Measurements from ENCODE around the gene UBAP1. TPM values are rescaled to one million over a fixed set of nuclear protein-coding genes. Genes with fewer than 3 reads are reported as not detected.
"Not testable (repeated sequence)": the region's sequence is repeated elsewhere in the genome, so short reads cannot be mapped to it uniquely, and the experiment has no call there.

UBAP1 gene
- total RNA-seq, 2 experiments from 2014 or later, result 31.6 to 38.8 TPM

- H3K9me3 Mint-ChIP-seq; H3K36me3 Mint-ChIP-seq (ENCODE audit: low read depth); H3K4me1 Mint-ChIP-seq; H3K27ac Mint-ChIP-seq; H3K27me3 Mint-ChIP-seq; H3K4me3 Mint-ChIP-seq; DNase-seq; POLR2A ChIA-PET: not testable (repeated sequence)
- CTCF ChIA-PET, result interaction anchor here (0.7 kb wide), 1 partner anchor 103 kb away, joined by 4 read pairs; no protein-coding TSS in a partner anchor
Observed at GRCh38 chr9:34217015-34217414, 38.2 kb downstream of the UBAP1 start.

DNA sequence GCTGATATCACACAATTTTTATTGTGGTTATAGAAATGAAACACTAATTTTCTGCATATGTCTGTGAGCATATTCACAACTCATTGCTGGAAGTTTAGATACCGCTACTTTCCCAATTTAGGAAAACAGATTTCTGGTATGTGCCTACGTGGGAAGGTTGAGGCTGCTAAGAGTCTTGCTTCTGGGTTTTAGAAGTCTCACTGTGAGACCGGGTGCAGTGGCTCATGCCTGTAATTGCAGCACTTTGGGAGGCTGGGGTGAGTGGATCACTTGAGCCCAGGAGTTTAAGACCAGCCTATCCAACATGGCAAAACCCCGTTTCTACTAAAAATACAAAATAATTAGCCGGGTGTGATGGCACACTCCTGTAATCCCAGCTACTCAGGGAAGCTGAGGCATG, 39.6 kb downstream of the UBAP1 start:
- peaks cover 4% of the 10 kb centered on the region for H3K36me3 Mint-ChIP-seq (ENCODE audit: low read depth)
- DNase-seq, result no peak
- CTCF ChIA-PET, result interaction anchor here (0.6 kb wide), 1 partner anchor 80 kb away, joined by 4 read pairs; no protein-coding TSS in a partner anchor
- POLR2A ChIA-PET, result no interaction called here
- no peak overlapping the region for H3K27ac Mint-ChIP-seq
- peaks cover 3% of the 10 kb centered on the region for H3K4me1 Mint-ChIP-seq
- H3K4me3 Mint-ChIP-seq, result no peak overlapping the region
- no peaks in the 10 kb centered on the region for H3K27me3 Mint-ChIP-seq
- no peaks in the 10 kb centered on the region for H3K9me3 Mint-ChIP-seq

- H3K36me3 Mint-ChIP-seq (ENCODE audit: low read depth), result peaks cover 6% of the 10 kb centered on the region
- no peak overlapping the region for H3K27ac Mint-ChIP-seq
- H3K27me3 Mint-ChIP-seq, result no peaks in the 10 kb centered on the region
- no peaks in the 10 kb centered on the region for H3K9me3 Mint-ChIP-seq
- peaks cover 3% of the 10 kb centered on the region for H3K4me1 Mint-ChIP-seq
- H3K4me3 Mint-ChIP-seq, result no peak overlapping the region
- DNase-seq, result no peak
- CTCF ChIA-PET, result no interaction called here
- POLR2A ChIA-PET, result no interaction called here
Observed at GRCh38 chr9:34219421-34219820, 40.6 kb downstream of the UBAP1 start.

- H3K4me3 Mint-ChIP-seq, result no peak overlapping the region
- H3K9me3 Mint-ChIP-seq, result no peaks in the 10 kb centered on the region
- H3K27ac Mint-ChIP-seq, result no peak overlapping the region
- CTCF ChIA-PET, result no interaction called here
- no peaks in the 10 kb centered on the region for H3K27me3 Mint-ChIP-seq
- H3K36me3 Mint-ChIP-seq (ENCODE audit: low read depth), result peaks cover 6% of the 10 kb centered on the region
- POLR2A ChIA-PET, result no interaction called here
- peaks cover 3% of the 10 kb centered on the region for H3K4me1 Mint-ChIP-seq
- no peak for DNase-seq
Observed at GRCh38 chr9:34220218-34220617, 41.4 kb downstream of the UBAP1 start.

DNA sequence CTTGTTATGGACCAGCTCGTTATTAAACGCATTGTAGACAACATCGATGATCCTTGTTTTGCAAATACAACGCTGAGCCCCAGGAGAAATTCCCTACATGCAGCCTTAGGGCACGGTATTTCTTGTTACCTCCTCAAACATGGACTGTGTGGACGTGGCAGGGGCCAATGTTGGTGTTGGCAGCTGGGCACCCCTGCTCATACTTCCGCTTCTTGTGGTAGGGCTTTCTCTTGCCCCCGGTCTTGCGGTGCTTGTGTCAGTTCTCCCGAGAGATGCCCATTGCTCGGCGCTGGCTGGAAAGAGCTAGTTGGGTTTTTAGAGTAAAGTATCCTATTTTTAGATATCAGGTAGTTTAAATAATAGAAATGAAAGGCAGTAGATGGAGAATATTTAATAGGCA, 45.5 kb downstream of the UBAP1 start:
- ChIA-PET CTCF (no interaction called here), POLR2A (no interaction called here)
- Mint-ChIP-seq H3K4me3 (no peak overlapping the region), H3K9me3 (no peaks in the 10 kb centered on the region), H3K27me3 (no peaks in the 10 kb centered on the region), H3K36me3 (ENCODE audit: low read depth) (peaks cover 8% of the 10 kb centered on the region), H3K4me1 (peaks cover 1% of the 10 kb centered on the region), H3K27ac (no peak overlapping the region)
- no peak for DNase-seq

DNA sequence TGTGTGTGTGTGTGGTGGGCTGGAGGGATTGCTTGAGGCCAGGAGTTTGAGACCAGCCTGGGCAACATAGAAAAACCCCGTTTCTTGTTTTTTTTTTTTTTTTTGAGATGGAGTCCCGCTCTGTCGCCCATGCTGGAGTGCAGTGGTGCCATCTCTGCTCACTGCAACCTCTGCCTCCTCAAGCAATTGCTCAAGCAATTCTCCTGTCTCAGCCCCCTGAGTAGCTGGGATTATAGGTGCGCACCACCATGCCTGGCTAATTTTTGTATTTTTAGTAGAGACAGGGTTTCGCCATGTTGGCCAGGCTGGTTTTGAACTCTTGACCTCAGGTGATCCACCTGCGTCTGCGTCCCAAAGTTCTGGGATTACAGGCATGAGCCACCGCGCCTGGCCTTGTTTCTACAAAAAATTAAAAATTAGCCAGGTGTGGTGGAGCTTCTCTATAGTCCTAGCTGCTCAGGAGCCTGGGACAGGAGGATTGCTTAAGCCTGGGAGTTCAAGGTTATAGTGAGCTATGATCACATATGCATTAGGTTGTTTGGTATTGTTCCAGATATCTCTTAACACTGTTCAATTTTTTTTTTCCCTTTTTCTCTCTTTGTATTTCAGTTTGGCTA, 47.4 kb downstream of the UBAP1 start:
- DNase-seq; H3K27ac Mint-ChIP-seq; H3K36me3 Mint-ChIP-seq (ENCODE audit: low read depth); POLR2A ChIA-PET; H3K27me3 Mint-ChIP-seq; H3K4me1 Mint-ChIP-seq; H3K4me3 Mint-ChIP-seq; H3K9me3 Mint-ChIP-seq: not testable (repeated sequence)
- CTCF ChIA-PET, result interaction anchor here (0.7 kb wide), 1 partner anchor 44 kb away, joined by 3 read pairs; no protein-coding TSS in a partner anchor

- DNase-seq, result no peak
- no peaks in the 10 kb centered on the region for H3K27me3 Mint-ChIP-seq
- CTCF ChIA-PET, result interaction anchor here (0.6 to 0.9 kb wide), 2 partner anchors 12 to 159 kb away, joined by 3 read pairs; no protein-coding TSS in a partner anchor
- H3K4me3 Mint-ChIP-seq, result no peak overlapping the region
- H3K4me1 Mint-ChIP-seq, result no peaks in the 10 kb centered on the region
- POLR2A ChIA-PET, result no interaction called here
- peaks cover 6% of the 10 kb centered on the region for H3K36me3 Mint-ChIP-seq (ENCODE audit: low read depth)
- H3K27ac Mint-ChIP-seq, result no peak overlapping the region
- no peaks in the 10 kb centered on the region for H3K9me3 Mint-ChIP-seq
Observed at GRCh38 chr9:34227445-34227844, 48.6 kb downstream of the UBAP1 start.

DNA sequence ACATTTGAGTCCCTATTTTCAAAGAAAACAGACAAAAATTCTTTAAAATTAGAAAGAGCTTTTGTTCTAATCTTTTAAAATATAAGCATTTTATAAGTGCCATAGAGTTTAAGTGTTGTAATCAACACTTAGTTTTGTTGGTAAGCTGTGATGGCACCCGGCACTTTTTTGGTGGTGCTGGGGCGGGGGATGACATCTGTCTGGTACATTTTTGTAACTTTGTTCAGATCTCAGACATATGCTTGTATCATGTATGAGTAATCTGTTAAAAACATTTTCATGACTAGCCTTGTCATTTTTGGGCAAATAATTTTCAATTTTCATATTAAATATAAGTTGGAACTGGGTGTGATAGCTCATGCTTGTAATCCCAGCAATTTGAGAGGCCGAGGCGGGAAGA, 51.7 kb downstream of the UBAP1 start:
- Mint-ChIP-seq H3K9me3 (no peaks in the 10 kb centered on the region), H3K4me1 (no peaks in the 10 kb centered on the region), H3K27ac (no peak overlapping the region), H3K36me3 (ENCODE audit: low read depth) (peaks cover 5% of the 10 kb centered on the region), H3K27me3 (no peaks in the 10 kb centered on the region), H3K4me3 (no peak overlapping the region)
- ChIA-PET POLR2A (no interaction called here), CTCF (interaction anchor here (1.0 to 2.3 kb wide), 2 partner anchors 9 to 148 kb away, joined by 3 to 6 read pairs; no protein-coding TSS in a partner anchor)
- no peak for DNase-seq

GRCh38 chr9:34232201-34232600, 53.4 kb downstream of the UBAP1 start:
- Mint-ChIP-seq H3K27ac (no peak overlapping the region), H3K4me3 (no peak overlapping the region), H3K4me1 (no peaks in the 10 kb centered on the region), H3K36me3 (ENCODE audit: low read depth) (peaks cover 12% of the 10 kb centered on the region), H3K27me3 (no peaks in the 10 kb centered on the region), H3K9me3 (no peaks in the 10 kb centered on the region)
- ChIA-PET POLR2A (no interaction called here), CTCF (interaction anchor here (0.6 to 1.1 kb wide), 2 partner anchors 93 to 183 kb away, joined by 3 to 4 read pairs; no protein-coding TSS in a partner anchor)
- no peak for DNase-seq

- H3K27me3 Mint-ChIP-seq, result no peaks in the 10 kb centered on the region
- no peak overlapping the region for H3K4me3 Mint-ChIP-seq
- H3K4me1 Mint-ChIP-seq, result no peaks in the 10 kb centered on the region
- POLR2A ChIA-PET, result no interaction called here
- H3K36me3 Mint-ChIP-seq (ENCODE audit: low read depth), result peaks cover 24% of the 10 kb centered on the region
- no peak for DNase-seq
- H3K9me3 Mint-ChIP-seq, result no peaks in the 10 kb centered on the region
- no peak overlapping the region for H3K27ac Mint-ChIP-seq
- CTCF ChIA-PET, result no interaction called here
Observed at GRCh38 chr9:34233672-34234071, 54.8 kb downstream of the UBAP1 start.

DNA sequence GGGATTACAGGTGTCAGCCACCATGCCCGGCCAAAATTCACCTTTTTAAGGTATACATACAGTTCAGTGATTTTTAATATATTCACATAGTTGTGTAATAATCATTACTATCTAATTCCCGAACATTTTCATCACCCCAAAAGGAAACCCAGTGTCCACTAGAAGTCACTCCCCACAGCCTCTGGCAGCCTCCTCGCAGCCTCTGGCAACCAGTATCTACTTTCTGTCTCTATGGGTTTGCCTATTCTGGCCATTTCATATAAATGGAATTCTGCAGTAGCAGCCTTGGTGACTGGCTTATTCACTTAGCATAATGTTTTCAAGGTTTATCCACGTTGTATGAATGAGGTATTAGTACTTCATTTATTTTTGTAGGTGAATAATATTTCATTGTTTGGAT, 59.0 kb downstream of the UBAP1 start:
- Mint-ChIP-seq H3K4me1 (no peaks in the 10 kb centered on the region), H3K27ac (no peak overlapping the region), H3K27me3 (no peaks in the 10 kb centered on the region), H3K9me3 (no peaks in the 10 kb centered on the region), H3K36me3 (ENCODE audit: low read depth) (peaks cover 47% of the 10 kb centered on the region), H3K4me3 (no peak overlapping the region)
- CTCF ChIA-PET, result no interaction called here
- DNase-seq, result no peak
- POLR2A ChIA-PET, result no interaction called here

GRCh38 chr9:34240006-34240405, 61.2 kb downstream of the UBAP1 start:
- ChIA-PET CTCF (interaction anchor here (1.0 to 2.0 kb wide), 2 partner anchors 9 to 11 kb away, joined by 3 to 6 read pairs; no protein-coding TSS in a partner anchor), POLR2A (no interaction called here)
- Mint-ChIP-seq H3K27ac (no peak overlapping the region), H3K9me3 (no peaks in the 10 kb centered on the region), H3K4me3 (no peak overlapping the region), H3K4me1 (no peaks in the 10 kb centered on the region), H3K36me3 (ENCODE audit: low read depth) (peaks cover 55% of the 10 kb centered on the region), H3K27me3 (no peaks in the 10 kb centered on the region)
- no peak for DNase-seq

GRCh38 chr9:34242830-34243229, 64.0 kb downstream of the UBAP1 start:
- H3K36me3 Mint-ChIP-seq (ENCODE audit: low read depth), result peaks cover 45% of the 10 kb centered on the region
- no peak for DNase-seq
- H3K4me3 Mint-ChIP-seq, result no peak overlapping the region
- H3K9me3 Mint-ChIP-seq, result no peaks in the 10 kb centered on the region
- CTCF ChIA-PET, result interaction anchor here (0.6 kb wide), 1 partner anchor 10 kb away, joined by 3 read pairs; no protein-coding TSS in a partner anchor
- no peaks in the 10 kb centered on the region for H3K27me3 Mint-ChIP-seq
- H3K4me1 Mint-ChIP-seq, result peaks cover 3% of the 10 kb centered on the region
- H3K27ac Mint-ChIP-seq, result no peak overlapping the region
- POLR2A ChIA-PET, result no interaction called here

DNA sequence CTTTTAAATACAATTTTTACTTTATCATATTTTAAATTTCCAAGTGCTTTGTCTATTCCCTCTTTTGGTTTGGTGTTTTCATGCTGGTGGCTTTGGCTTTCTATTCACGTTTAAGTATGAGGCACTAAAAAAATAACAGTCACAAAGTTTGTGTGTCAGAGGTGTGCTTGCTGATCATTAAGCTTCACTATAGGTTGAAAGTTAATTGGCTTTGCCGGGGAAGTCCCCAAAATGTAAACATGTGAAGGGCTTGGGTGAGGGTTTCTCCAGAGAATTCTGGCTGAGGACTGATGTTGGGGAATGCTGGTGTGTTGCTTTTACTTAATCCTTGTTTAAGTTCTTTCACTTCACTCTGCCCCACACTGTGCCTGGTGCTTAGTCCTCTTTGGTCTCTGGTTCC, 66.4 kb downstream of the UBAP1 start:
- CTCF ChIA-PET, H3K9me3 Mint-ChIP-seq, POLR2A ChIA-PET, H3K27me3 Mint-ChIP-seq, H3K27ac Mint-ChIP-seq, H3K4me3 Mint-ChIP-seq, DNase-seq, H3K4me1 Mint-ChIP-seq: not testable (repeated sequence)
- H3K36me3 Mint-ChIP-seq (ENCODE audit: low read depth), result peaks cover 37% of the 10 kb centered on the region
